Measurements from ENCODE around the gene CD52.

Gene CD52

DNA sequence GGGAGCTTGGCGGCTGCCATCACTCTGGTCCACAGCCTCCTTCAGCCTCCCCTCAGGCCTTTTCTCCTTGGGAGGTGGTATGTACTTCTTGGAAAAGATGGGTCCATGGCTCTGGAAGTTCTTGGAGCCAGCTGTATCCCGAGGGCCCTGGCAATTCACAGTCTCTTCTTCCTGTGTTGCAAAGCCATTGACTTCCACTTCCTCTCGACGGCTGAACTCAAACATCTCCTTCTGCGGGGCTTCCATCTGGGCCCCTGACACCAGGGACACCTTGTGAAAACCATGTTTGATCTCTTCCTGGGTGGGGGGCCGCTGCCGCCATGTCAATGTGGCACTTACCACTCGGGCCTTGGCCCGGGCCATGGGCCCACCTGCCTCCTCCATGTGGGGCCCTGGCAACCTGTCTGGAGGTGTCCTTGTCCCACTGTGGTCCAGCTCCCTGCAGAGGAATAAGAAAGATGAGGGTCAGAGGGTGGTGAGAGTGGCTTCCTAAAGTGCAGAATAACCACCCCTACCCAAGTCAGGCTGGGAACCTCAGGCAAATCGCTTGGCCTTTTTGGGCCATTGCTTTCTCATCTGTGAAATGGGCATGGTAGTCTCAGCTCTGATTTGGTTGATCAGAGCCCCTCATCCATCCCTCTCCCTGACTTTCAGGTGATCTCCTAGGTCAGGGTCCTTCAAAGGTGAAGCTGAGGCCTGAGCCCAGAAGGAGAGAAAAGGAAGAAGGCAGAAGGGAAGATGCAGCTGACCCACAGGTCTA is 28.7 kb downstream of the CD52 start:
- Histone ChIP-seq H3K9me3 (ENCODE audit: control insufficient read depth, insufficient read depth, low read length) (no peaks in the 10 kb centered on the region), H3K36me3 (ENCODE audit: insufficient read depth, low read length) (no peaks in the 10 kb centered on the region), H3K9ac (ENCODE audit: low read depth, low read length) (no peak overlapping the region), H3K4me1 (ENCODE audit: insufficient read depth, low read length) (peaks cover 22% of the 10 kb centered on the region)

DNA sequence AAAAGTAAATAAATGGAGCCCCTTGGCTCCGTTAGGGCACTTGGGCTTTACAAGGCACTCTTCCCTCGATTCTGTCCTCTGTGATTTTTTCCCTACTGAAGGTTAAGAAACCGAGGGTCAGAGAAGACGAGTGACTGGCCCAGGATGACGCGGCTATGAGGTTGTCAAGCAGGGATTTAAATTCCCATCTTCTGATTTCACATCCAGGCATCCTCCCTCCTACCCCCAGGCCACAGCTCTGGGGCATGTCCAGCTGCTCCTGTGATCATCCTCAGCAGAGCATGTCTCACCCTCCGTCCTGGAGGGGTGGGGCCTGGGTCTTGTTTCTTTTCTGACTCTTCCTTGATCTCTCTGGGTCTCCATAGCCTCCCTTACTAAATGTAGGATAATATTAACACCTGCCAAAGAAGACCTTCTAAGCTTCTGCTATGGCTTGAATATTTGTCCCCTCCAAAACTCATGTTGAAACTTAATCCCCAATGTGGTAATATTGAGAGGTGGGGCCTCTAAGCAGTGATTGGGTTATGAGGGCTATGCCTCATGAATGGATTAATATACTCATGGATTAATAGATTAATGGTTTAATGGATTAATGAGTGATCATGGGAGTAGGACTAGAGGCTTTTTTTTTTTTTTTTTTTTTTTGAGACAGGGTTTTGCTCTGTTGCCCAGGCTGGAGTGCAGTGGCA is 31.6 kb downstream of the CD52 start:
- peaks cover 38% of the 10 kb centered on the region for H3K4me1 ChIP-seq (ENCODE audit: insufficient read depth, low read length)
- H3K9ac ChIP-seq (ENCODE audit: low read depth, low read length) = no peak overlapping the region
- H3K9me3 ChIP-seq (ENCODE audit: control insufficient read depth, insufficient read depth, low read length) = no peaks in the 10 kb centered on the region
- H3K36me3 ChIP-seq (ENCODE audit: insufficient read depth, low read length) = no peaks in the 10 kb centered on the region; the same call in 1 of the 2 replicates

DNA sequence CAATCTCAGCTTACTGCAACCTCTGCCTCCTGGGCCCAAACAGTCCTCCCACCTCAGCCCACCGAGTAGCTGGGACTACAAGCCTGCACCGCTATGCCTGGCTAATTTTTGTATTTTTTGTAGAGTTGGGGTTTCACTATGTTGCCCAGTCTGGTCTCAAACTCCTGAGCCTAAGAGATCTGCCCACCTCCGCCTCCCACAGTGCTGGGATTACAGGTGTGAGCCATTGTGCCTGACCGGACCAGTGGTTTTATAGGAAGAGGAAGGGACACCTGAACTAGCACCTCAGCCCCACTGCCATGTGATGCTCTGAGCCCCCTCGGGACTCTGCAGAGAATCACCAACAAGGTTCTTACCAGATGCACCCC is 32.1 kb downstream of the CD52 start:
- no peak overlapping the region for H3K9ac ChIP-seq (ENCODE audit: low read depth, low read length)
- no peaks in the 10 kb centered on the region for H3K9me3 ChIP-seq (ENCODE audit: control insufficient read depth, insufficient read depth, low read length)
- no peaks in the 10 kb centered on the region; the same call in 1 of the 2 replicates for H3K36me3 ChIP-seq (ENCODE audit: insufficient read depth, low read length)
- peaks cover 38% of the 10 kb centered on the region for H3K4me1 ChIP-seq (ENCODE audit: insufficient read depth, low read length)

DNA sequence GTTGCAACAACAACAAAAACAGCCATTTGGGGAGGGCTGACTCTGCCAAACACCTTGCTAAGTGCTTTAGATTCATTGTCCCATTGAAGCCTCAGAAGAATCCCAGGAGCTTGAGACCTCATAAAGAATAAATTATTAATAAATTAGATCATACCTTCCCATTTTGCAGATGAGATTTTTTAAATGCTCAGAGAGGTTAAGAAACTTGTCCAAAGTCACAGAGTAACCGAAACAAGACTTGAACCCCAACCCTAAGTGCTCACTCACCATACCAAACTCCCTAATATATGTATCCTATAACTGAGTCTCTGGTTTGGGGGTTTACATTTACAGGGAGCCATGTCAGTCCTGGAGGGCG is 32.6 kb downstream of the CD52 start:
- Histone ChIP-seq H3K4me1 (ENCODE audit: insufficient read depth, low read length) (peaks cover 38% of the 10 kb centered on the region), H3K36me3 (ENCODE audit: insufficient read depth, low read length) (no peaks in the 10 kb centered on the region; the same call in 1 of the 2 replicates), H3K9ac (ENCODE audit: low read depth, low read length) (no peak overlapping the region), H3K9me3 (ENCODE audit: control insufficient read depth, insufficient read depth, low read length) (no peaks in the 10 kb centered on the region)

DNA sequence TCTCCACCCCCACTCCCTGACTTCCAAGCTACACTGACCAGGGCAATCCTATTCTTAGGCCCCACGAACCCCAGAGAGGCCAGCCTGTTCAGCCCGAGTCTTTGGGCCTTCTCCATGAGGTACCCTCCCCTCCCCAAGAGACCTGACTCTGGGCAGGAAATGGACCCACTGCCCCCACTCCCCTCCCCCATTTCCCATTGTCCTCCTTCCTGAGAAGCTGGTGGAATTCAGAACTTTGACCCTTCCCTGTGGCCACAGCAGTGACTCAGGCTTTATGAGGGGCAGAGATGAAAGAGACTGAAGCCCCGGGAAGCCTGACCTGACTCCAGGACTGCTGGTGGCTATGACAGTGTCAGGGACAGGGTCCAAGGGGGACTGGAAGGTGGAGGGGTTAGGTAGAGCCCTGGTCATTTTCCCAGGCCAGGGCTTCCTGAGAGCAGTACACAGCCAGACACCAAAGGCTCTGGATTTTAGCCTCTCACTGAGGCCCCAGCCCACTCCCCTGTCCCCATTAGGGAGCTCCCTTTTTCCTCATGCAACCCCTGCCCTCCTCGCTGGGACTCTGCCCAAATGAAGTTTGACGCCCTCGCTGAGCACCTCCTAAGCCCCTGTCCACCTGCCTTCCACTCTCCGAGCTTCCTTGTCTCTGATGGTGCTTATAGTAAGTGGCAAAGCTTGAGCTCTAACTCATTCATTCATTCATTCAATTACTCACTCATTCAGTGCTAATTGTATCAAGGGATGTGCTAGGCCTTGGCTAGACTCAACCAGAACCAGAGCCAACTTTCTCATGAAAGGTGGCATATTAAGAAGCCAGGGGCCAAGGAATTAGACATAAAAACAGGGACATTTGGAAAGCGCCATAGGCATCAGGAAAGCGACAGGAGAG is 33.2 kb downstream of the CD52 start:
- no peaks in the 10 kb centered on the region; the same call in 1 of the 2 replicates for H3K36me3 ChIP-seq (ENCODE audit: insufficient read depth, low read length)
- H3K4me1 ChIP-seq (ENCODE audit: insufficient read depth, low read length) = peaks cover 38% of the 10 kb centered on the region
- H3K9me3 ChIP-seq (ENCODE audit: control insufficient read depth, insufficient read depth, low read length) = no peaks in the 10 kb centered on the region
- no peak overlapping the region for H3K9ac ChIP-seq (ENCODE audit: low read depth, low read length)

DNA sequence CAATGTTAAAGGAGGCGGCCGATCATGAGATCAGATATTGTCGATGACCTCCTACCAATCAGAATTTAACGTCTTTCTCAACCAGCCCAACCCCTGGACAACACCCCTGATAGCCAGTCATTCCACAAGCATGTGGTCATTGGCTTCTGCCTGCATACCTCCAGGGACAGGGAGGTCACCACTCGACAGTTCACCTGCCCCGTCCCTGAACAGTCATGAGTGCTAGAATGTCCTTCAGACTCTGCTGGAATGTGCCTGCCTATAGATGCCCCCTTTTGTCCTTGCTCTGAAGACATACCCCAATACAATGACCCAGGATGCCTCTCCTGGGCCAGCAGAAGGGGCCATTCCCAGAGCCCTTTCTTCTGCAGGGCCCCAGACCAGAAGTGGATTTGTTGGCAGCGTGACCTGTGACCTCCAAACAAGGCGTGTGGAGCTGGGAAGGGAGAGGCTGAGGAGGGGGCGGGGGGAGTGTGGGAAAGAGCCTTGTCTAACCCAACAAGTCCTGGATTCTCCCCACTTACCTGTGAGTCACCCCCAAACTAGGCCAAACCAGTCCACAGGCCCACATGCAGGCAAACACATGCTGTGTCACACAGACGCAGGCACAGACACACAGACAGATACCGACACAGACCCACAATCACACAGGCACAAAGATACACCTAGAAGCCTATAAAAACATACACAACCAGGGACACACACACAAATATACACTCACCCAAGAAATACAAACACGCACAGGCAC is 34.0 kb downstream of the CD52 start:
- Histone ChIP-seq H3K4me1 (ENCODE audit: insufficient read depth, low read length) (peaks cover 44% of the 10 kb centered on the region), H3K9me3 (ENCODE audit: control insufficient read depth, insufficient read depth, low read length) (no peaks in the 10 kb centered on the region), H3K36me3 (ENCODE audit: insufficient read depth, low read length) (no peaks in the 10 kb centered on the region; the same call in 1 of the 2 replicates), H3K9ac (ENCODE audit: low read depth, low read length) (no peak overlapping the region)

DNA sequence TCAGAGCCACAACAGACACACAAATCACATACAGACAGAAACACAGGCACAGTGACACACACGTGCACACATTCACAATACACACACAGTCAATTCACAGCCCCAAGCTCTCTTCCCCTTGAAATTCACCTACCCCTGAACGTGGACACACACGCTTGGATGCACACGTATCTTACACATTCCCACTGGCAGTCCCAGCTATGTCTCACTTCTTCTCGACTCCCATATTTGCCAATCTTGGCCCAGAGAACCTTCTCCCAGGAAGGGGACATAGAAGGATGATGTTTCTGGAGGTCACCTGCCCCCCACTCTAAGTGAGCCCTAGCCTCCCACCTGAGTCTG is 34.6 kb downstream of the CD52 start:
- H3K9ac ChIP-seq (ENCODE audit: low read depth, low read length) = no peak overlapping the region
- no peaks in the 10 kb centered on the region; the same call in 1 of the 2 replicates for H3K36me3 ChIP-seq (ENCODE audit: insufficient read depth, low read length)
- H3K4me1 ChIP-seq (ENCODE audit: insufficient read depth, low read length) = peaks cover 50% of the 10 kb centered on the region
- H3K9me3 ChIP-seq (ENCODE audit: control insufficient read depth, insufficient read depth, low read length) = no peaks in the 10 kb centered on the region

DNA sequence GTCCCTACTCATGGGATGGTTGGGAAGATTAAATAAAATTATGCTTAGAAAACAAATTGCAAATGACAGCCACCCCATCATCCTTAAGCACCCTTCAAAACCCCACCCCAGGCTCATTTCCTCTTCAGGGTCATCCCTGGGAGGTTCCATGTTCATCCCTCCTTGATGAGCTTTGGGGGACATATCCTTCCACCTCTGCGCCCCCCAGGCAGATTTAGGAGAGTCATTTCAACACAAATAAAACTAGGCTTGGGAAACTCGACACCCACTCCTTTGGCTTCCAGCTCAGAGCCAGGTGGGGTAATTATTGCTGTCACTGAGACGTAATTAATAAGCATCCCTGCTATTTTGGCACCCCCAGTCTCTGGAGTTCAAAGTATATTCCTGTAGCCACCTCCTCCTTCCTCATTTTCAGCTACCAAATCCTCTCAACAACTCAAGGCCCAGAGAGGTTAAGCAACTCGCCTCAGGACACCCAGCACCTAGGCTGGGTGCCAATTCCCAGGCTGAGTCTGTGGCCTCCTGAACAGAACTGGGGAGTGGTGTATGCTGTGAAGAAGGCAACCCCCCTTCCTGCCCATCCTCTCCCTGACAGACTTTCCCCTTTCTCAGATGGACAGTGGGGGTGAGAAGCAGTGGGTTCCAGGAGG is 35.6 kb downstream of the CD52 start:
- H3K9me3 ChIP-seq (ENCODE audit: control insufficient read depth, insufficient read depth, low read length) = no peaks in the 10 kb centered on the region
- peaks cover 51% of the 10 kb centered on the region for H3K4me1 ChIP-seq (ENCODE audit: insufficient read depth, low read length)
- no peak overlapping the region for H3K9ac ChIP-seq (ENCODE audit: low read depth, low read length)
- H3K36me3 ChIP-seq (ENCODE audit: insufficient read depth, low read length) = no peaks in the 10 kb centered on the region; the same call in 1 of the 2 replicates

DNA sequence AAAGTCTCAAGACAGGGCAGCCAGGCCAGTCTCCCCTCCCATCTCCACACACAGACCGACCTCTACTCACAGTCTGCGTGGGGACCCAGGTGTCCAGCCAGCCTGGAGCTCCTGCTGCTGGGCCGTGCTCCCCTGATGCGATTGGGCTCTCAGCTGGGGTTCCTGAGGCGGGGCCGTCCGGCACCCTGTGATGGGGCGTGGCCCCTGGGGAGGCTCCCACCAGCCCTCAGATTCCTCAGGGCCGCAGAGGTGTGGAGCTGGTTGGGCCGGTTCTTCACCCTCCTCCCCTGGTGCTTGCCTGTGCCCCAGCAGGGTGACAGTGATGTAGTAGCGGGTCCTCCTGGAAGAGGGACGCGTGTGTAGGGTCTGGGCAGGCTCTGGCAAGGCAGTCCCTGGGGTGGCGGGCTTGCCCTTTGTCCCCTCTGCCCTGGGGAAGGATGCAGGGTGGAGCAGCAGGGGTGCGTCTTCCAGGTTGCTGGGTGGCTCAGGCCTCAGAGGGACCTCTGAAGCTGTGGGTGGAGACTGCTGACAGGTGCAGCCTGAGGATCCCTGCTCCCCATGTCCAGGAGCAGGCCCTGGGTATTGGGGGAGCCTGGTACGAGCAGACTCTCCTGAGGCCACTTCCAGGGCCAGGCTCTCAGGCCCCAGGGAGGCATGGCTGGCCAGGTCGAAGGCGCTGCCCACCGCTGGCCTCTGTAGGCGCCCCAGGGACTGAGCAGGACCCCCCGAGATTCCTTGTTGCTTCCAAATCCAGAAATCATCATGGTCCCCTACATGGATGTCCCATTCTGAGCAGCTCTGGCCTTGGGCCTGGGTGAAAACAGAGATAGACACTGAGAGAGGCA is 36.4 kb downstream of the CD52 start, which contains the start of gene CRYBG2:
TSS of gene CRYBG2 (minus strand) at position 155 of the 845 bp plus-strand sequence. CDS start 7,473 bp downstream, outside the sequence.
- Histone ChIP-seq H3K36me3 (ENCODE audit: insufficient read depth, low read length) (no peaks in the 10 kb centered on the region; the same call in 1 of the 2 replicates), H3K9me3 (ENCODE audit: control insufficient read depth, insufficient read depth, low read length) (no peaks in the 10 kb centered on the region), H3K4me1 (ENCODE audit: insufficient read depth, low read length) (peaks cover 57% of the 10 kb centered on the region), H3K9ac (ENCODE audit: low read depth, low read length) (no peak within 1 kb of the TSS)

DNA sequence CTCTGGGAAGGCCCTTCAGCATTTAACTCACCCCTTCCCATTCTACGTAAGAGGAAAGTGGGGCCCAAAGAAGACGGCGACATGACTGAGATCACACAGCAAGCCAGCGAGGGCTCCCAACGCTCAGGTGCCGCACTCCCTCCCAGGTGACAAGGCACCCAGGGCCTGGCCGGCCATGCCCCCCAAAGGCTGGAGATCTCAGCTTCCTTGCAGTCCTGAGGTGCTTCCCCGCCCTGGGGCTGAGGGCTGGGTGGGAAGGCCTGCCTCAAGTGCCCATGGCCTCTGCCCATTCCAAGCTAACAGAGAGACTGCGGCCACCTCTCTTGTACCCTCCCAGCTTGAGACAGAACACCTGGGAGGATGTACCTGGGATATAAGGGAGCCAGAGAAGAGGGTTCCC is 37.2 kb downstream of the CD52 start:
- Histone ChIP-seq H3K4me1 (ENCODE audit: insufficient read depth, low read length) (peaks cover 49% of the 10 kb centered on the region), H3K36me3 (ENCODE audit: insufficient read depth, low read length) (no peaks in the 10 kb centered on the region; the same call in 1 of the 2 replicates), H3K9me3 (ENCODE audit: control insufficient read depth, insufficient read depth, low read length) (no peaks in the 10 kb centered on the region), H3K9ac (ENCODE audit: low read depth, low read length) (no peak overlapping the region)

DNA sequence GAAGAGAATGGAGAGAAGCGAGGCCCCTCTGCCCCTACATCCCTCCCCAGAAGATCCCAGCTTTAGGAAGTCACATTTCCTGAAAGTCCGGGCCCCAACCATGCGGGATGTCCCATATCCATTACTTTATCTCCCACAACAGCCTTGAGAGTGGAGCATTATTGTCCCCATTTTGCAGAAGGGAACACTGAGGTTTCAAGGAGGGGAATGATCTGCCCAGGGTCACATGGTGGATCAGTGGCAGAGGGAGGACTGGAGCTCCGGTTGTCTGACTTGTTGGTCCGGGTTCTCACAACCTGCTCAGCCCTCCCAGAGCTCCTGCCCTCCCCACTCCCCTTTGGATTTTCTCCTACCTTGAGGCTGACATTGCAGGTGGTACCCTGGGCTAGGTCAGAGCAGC is 38.3 kb downstream of the CD52 start:
- Histone ChIP-seq H3K4me1 (ENCODE audit: insufficient read depth, low read length) (peaks cover 38% of the 10 kb centered on the region), H3K9ac (ENCODE audit: low read depth, low read length) (no peak overlapping the region), H3K9me3 (ENCODE audit: control insufficient read depth, insufficient read depth, low read length) (no peaks in the 10 kb centered on the region), H3K36me3 (ENCODE audit: insufficient read depth, low read length) (no peaks in the 10 kb centered on the region; the same call in 1 of the 2 replicates)

DNA sequence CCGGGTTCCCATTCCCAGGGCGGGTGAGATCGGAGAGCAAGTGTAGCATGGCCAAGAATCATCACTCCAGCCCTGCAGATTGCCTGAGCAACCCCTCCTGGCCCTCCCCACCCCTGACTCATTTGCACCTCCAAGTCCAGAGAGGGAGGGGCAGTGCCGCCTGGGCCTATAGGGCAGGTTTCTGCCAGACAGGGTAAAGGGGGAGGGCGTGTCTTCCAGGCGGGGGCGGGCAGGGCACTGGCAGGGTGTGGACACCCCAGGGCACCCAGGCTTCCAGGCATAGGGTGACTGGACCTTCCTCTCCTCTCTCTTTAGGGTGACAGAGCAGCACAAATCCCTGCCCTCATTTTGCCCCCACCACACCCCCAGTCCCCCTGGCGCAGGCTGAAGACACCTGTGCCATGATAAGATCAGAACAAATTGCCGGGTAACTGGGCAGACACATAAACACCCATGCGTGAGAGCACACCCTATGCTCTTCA is 39.4 kb downstream of the CD52 start:
- H3K9ac ChIP-seq (ENCODE audit: low read depth, low read length) = no peak overlapping the region
- peaks cover 28% of the 10 kb centered on the region for H3K4me1 ChIP-seq (ENCODE audit: insufficient read depth, low read length)
- H3K9me3 ChIP-seq (ENCODE audit: control insufficient read depth, insufficient read depth, low read length) = no peaks in the 10 kb centered on the region
- no peaks in the 10 kb centered on the region; the same call in 1 of the 2 replicates for H3K36me3 ChIP-seq (ENCODE audit: insufficient read depth, low read length)

Measured in ES-I3 (cell line).